Endothelial cell of umbilical vein (primary cell): ENCODE measurements around the gene SPEF1. TPM values are rescaled to one million over a fixed set of nuclear protein-coding genes. Genes with fewer than 3 reads are reported as not detected.

Source experiments
- BruUV-seq: library from RNA; stranded (reverse); fragments of 400-500 nt; replicated peaks from 2 replicates; lab custom pipeline; 2021; lab: Mats Ljungman, UMichigan
- CTCF ChIA-PET: fragments of 300-600, 350-600 bp; sonication (Branson Sonifier 250); formaldehyde crosslinking; loops from one replicate; lab custom pipeline; 2021; ENCODE audit warnings: antibody characterized with exemption, inconsistent platforms; lab: Charles Lee
- POLR2A ChIA-PET: fragments of 300-600, 350-600 bp; sonication (Branson Sonifier 250); formaldehyde crosslinking; loops from one replicate; lab custom pipeline; 2021; ENCODE audit warnings: antibody characterized with exemption, inconsistent platforms; lab: Charles Lee
- DNase-seq: peaks from one replicate; pipeline ENCODE4 v3.0.0-alpha.2; 2011; ENCODE audit warnings: low read depth, low spot score
- FAIRE-seq: peaks from 2 replicates; lab custom pipeline; 2011; peaks lifted over from hg19 to GRCh38; lab: Jason Lieb, UNC
- H2AFZ ChIP-seq: 2 replicates; pipeline ENCODE4 v1.6.0; 2012; ENCODE audit warnings: low read depth, low read length, control low read depth, inconsistent platforms
- H3K27ac ChIP-seq: 2 replicates; pipeline ENCODE4 v1.5.1; 2011; ENCODE audit warnings: low read depth, mild to moderate bottlenecking, control low read depth, low read length, moderate library complexity; ENCODE audit not compliant: insufficient read depth
- H3K27me3 ChIP-seq, 2 experiments: 2 replicates each; pipeline versions ENCODE4 v1.6.0 to v1.6.1; 2011; ENCODE audit warnings: low read length in 2 of 2, mixed read lengths in 1 of 2; ENCODE audit not compliant: control insufficient read depth in 2 of 2, insufficient read depth in 2 of 2
- H3K36me3 ChIP-seq, 2 experiments: 2 replicates in 1 of 2; 3 replicates in 1 of 2; pipeline ENCODE4 v1.5.1; 2011; ENCODE audit warnings: low read length in 2 of 2, mild to moderate bottlenecking in 1 of 2, moderate library complexity in 1 of 2; ENCODE audit not compliant: control insufficient read depth in 2 of 2, insufficient read depth in 2 of 2; ENCODE audit errors: extremely low read depth in 1 of 2
- H3K4me1 ChIP-seq: 3 replicates; pipeline ENCODE4 v1.5.1; 2011; ENCODE audit warnings: mild to moderate bottlenecking, low read length; ENCODE audit not compliant: control insufficient read depth, insufficient read depth; ENCODE audit errors: extremely low read depth
- H3K4me2 ChIP-seq: 2 replicates; pipeline ENCODE4 v1.6.1; 2011; ENCODE audit warnings: low read length, control low read depth, mixed read lengths; ENCODE audit not compliant: insufficient read depth
- H3K4me3 ChIP-seq, 3 experiments: fragments of 200-600 bp in 1 of 3; sonication (generic), shearing (Covaris generic) in 1 of 3; replicated peaks in 1 of 3; 2 replicates each; pipeline ENCODE4 v1.5.1; 2011 to 2016; ENCODE audit warnings: control low read depth in 3 of 3, low read length in 3 of 3, mild to moderate bottlenecking in 2 of 3, inconsistent platforms in 1 of 3, low read depth in 1 of 3, moderate library complexity in 1 of 3; ENCODE audit not compliant: insufficient read depth in 1 of 3
- H3K79me2 ChIP-seq: 2 replicates; pipeline ENCODE4 v1.6.0; 2012; ENCODE audit warnings: low read length, inconsistent platforms; ENCODE audit not compliant: control insufficient read depth, insufficient read depth
- H3K9ac ChIP-seq: replicated peaks from 2 replicates; pipeline ENCODE3; 2011; ENCODE audit warnings: low read length, control low read depth; ENCODE audit not compliant: insufficient read depth; ENCODE audit errors: extremely low read depth
- H3K9me1 ChIP-seq: replicated peaks from 3 replicates; pipeline ENCODE4 v1.6.0; 2011; ENCODE audit warnings: mild to moderate bottlenecking, low read length; ENCODE audit not compliant: control insufficient read depth, insufficient read depth; ENCODE audit errors: extremely low read depth
- H3K9me3 ChIP-seq: replicated peaks from 2 replicates; pipeline ENCODE4 v1.5.1; 2012; ENCODE audit warnings: low read length, inconsistent platforms; ENCODE audit not compliant: control insufficient read depth, insufficient read depth
- H4K20me1 ChIP-seq: replicated peaks from 2 replicates; pipeline ENCODE3; 2011; ENCODE audit warnings: mild to moderate bottlenecking, low read length; ENCODE audit not compliant: control insufficient read depth, insufficient read depth; ENCODE audit errors: extremely low read depth
- CTCF ChIP-seq, 2 donors: IDR thresholded peaks; 1 replicate in 1 of 2; 2 replicates in 1 of 2; pipeline ENCODE4 v1.5.1; 2011; ENCODE audit warnings: low read length in 2 of 2, mild to moderate bottlenecking in 2 of 2, moderate library complexity in 2 of 2, control low read depth in 1 of 2, inconsistent platforms in 1 of 2, low read depth in 1 of 2; ENCODE audit not compliant: insufficient read depth in 1 of 2; ENCODE audit errors: extremely low read depth in 1 of 2
- EZH2 ChIP-seq: IDR thresholded peaks from 2 replicates; pipeline ENCODE4 v1.6.1; 2012; ENCODE audit warnings: borderline replicate concordance, low read depth, mild to moderate bottlenecking, moderate library complexity, low read length, inconsistent platforms; ENCODE audit not compliant: severe bottlenecking
- FOS ChIP-seq: IDR thresholded peaks from 2 replicates; pipeline ENCODE4 v1.6.1; 2011; ENCODE audit warnings: mild to moderate bottlenecking, low read length, moderate library complexity, borderline replicate concordance; ENCODE audit not compliant: insufficient read depth
- GATA2 ChIP-seq: IDR thresholded peaks from 2 replicates; pipeline ENCODE4 v1.7.0; 2011; ENCODE audit warnings: low read depth, mild to moderate bottlenecking, moderate library complexity, mixed read lengths, low read length; ENCODE audit not compliant: insufficient read length, insufficient read depth
- JUN ChIP-seq: IDR thresholded peaks from 2 replicates; pipeline ENCODE4 v1.6.1; 2011; ENCODE audit warnings: borderline replicate concordance, low read depth; ENCODE audit not compliant: insufficient read length, insufficient read depth
- MAX ChIP-seq: IDR thresholded peaks from 2 replicates; pipeline ENCODE4 v1.6.1; 2011; ENCODE audit not compliant: insufficient read depth, insufficient read length
- MYC ChIP-seq: IDR thresholded peaks from one replicate; pipeline ENCODE4 v1.6.1; 2011; ENCODE audit warnings: mild to moderate bottlenecking, low read depth, low read length
- POLR2A ChIP-seq: IDR thresholded peaks from 2 replicates; pipeline ENCODE4 v1.6.1; 2012; ENCODE audit warnings: low read depth, mild to moderate bottlenecking, control low read depth, low read length
- POLR2AphosphoS5 ChIP-seq: IDR thresholded peaks from 2 replicates; pipeline ENCODE4 v1.6.1; 2012; ENCODE audit warnings: low read depth, mild to moderate bottlenecking, control low read depth, low read length, moderate library complexity; ENCODE audit not compliant: insufficient read depth
- dilution Hi-C: fragments of 300-500 bp; cut with MboI; formaldehyde crosslinking; loops from one replicate; pipeline ENCODE4 v1.15.0; 2019; ENCODE audit warnings: low sequenced_read_pairs; ENCODE audit not compliant: extremely low pct_ligation_motif_present
- intact Hi-C: fragments of 100-400 bp; cut with micrococcal nuclease; formaldehyde crosslinking; loops from one replicate; pipeline ENCODE4 v1.10.0; 2022
- polyA plus RNA-seq, 4 experiments: library from polyadenylated mRNA; depleted of rRNA in 3 of 4; stranded (reverse) in 3 of 4; unstranded in 1 of 4; fragments of >200 nt; gene quantifications; 2 replicates each; pipeline versions ENCODE4 v1.2.1 to v1.2.3, GENCODE V29; 2011 to 2012; ENCODE audit warnings: missing spikeins in 1 of 4
- total RNA-seq: library from RNA; stranded (reverse); gene quantifications from 2 replicates; pipeline ENCODE4 v1.2.3, GENCODE V29; 2021

SPEF1 gene
- total and polyA plus RNA-seq, 2 donors (not counting 3 experiments of a cell fraction or from before 2014, with no cell fraction given), result 0.07 to 0.44 TPM

GRCh38 chr20:3783511-3784195, 2.4 kb upstream of the SPEF1 start:
- FAIRE-seq, result no peak
- H2AFZ ChIP-seq, result no peak overlapping the region
- H3K9me1 ChIP-seq, result no peaks in the 10 kb centered on the region
- H3K9ac ChIP-seq, result no peak overlapping the region
- CTCF ChIA-PET, result interaction anchor here (7.6 kb wide), 1 partner anchor 35 kb away, joined by 214 read pairs; the partner anchor contains the start of gene AP5S1
- H3K36me3 ChIP-seq, result peaks cover 0 to 5% of the 10 kb centered on the region in 2 experiments
- H3K79me2 ChIP-seq, result peaks cover 31% of the 10 kb centered on the region
- dilution Hi-C loops (no loop called here), intact Hi-C loops (no loop called here)
- no peak overlapping the region for H3K4me3 ChIP-seq
- DNase-seq, result no peak
- H3K27ac ChIP-seq, result no peak overlapping the region
- no TSS peak for BruUV-seq
- H4K20me1 ChIP-seq, result no peaks in the 10 kb centered on the region
- peaks cover 22% of the 10 kb centered on the region for H3K4me1 ChIP-seq
- TF ChIP-seq JUN (no peak), POLR2AphosphoS5 (no peak), POLR2A (no peak), MAX (no peak), FOS (no peak), MYC (no peak), CTCF (IDR thresholded peaks at IDR 0.05; ENCODE audit: extremely low read depth in 1 of 2, insufficient read depth in 1 of 2, low read depth in 1 of 2, low read length in 2 of 2) (no peak), EZH2 (no peak), GATA2 (no peak)
- no peak overlapping the region for H3K4me2 ChIP-seq
- POLR2A ChIA-PET, result no interaction called here
- peaks cover 5 to 12% of the 10 kb centered on the region in 2 experiments for H3K27me3 ChIP-seq
- no peaks in the 10 kb centered on the region for H3K9me3 ChIP-seq
